ENCODE measurements around the gene LNPEP. TPM values are rescaled to one million over a fixed set of nuclear protein-coding genes. Genes with fewer than 3 reads are reported as not detected.
"Not testable (repeated sequence)": the region's sequence is repeated elsewhere in the genome, so short reads cannot be mapped to it uniquely, and the experiment has no call there.

LNPEP gene
- total RNA-seq, 1 experiment from 2014 or later = 37.6 TPM

DNA sequence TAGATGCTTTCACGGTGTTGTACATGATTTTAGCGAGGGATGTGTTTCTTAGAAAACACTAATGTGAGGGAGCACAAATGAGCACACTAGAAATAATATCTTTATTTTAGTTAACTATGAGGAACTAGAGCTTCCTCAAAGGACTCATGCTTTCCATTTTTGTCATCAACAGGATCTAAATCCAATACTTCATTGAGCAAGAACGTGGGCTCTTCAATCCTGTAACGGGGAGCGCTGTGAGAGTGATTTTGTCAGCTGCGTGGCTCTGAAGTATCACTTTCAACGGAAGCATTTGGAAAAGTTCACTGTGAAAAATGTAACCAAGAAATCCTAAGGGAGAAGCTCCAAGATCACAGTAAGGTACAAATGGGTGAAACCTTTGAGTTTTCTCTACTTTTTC, 113.3 kb downstream of the LNPEP start:
- no peak for DNase-seq (ENCODE audit: low read depth)

DNA sequence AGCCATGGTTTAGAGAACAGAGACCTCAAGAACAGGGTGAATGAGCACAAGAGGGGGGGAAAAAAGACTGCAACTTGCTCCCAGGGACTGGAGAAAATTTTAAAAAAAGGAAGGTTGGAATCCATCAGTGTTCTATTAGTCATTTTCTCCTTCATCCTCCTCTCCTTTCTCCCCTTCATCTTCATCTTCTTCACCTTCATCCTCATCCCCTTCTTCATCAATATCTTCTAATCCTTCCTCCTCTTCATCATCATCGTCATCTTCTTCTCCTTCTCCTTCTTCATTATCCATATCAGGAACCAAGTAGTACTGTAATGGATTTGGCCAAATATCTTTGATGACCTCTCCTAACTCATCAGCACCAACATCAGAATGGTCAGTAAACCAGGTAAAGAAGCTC, 120.4 kb downstream of the LNPEP start:
- no peak for DNase-seq (ENCODE audit: low read depth)

DNA sequence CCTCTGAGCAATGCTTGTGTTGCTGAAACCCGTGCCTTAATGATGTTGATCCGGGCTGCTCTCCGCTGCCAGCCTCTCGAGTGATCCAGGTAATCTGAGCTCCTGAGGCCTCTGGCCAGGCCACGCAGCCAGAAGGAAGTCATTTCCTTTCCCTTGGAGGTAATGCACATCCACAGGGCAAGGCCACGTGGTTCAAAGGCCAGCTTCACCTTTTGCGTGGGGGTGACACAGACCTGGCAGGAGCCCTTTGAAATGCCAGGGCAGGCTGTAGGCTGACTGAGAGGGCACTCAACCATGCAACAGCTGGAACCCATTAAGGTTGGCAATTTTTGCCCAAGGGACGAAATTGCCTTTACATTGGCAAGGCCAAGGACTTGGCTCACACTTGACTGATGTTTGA, 126.2 kb downstream of the LNPEP start:
- no peak for DNase-seq (ENCODE audit: low read depth)

DNA sequence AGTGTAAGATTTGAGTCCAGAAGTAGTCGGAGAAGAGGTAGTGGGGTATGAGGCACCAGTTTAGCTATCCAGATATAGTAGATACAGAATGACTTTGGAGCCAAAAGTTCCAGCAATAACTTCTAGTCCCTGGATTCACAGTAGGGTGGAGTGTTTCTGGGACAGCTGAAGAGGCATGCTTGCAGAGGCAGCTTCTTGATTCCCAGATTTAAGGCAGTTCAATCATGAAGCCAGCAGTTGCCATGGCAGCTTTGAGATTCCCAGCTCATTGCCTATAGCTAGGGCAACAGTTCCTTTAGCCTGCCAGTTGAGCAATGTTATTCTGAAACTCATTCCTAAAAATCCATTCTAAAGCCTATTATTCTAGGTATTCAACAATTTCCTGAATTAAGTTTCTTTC, 127.4 kb downstream of the LNPEP start:
- no peak for DNase-seq (ENCODE audit: low read depth)

DNA sequence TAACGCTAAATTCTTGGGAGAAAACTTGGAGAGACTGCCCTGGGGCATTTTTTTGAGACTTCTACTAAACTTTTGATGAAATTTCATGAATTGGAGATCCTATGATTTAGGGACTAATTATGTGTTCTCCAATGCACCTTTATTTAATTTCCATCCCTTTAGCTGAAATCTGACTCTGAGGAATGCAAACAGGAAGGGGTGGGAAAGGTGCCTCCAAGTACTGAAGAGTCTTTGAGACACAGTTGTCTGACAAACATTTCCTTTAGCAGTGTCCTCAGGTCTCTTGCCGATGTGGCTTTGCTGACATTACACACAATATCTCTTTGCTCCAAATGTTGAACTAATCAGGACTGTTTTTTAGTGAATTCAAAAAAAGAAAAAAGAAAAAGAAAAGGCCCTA, 129.6 kb downstream of the LNPEP start:
- DNase-seq (ENCODE audit: low read depth) = no peak

DNA sequence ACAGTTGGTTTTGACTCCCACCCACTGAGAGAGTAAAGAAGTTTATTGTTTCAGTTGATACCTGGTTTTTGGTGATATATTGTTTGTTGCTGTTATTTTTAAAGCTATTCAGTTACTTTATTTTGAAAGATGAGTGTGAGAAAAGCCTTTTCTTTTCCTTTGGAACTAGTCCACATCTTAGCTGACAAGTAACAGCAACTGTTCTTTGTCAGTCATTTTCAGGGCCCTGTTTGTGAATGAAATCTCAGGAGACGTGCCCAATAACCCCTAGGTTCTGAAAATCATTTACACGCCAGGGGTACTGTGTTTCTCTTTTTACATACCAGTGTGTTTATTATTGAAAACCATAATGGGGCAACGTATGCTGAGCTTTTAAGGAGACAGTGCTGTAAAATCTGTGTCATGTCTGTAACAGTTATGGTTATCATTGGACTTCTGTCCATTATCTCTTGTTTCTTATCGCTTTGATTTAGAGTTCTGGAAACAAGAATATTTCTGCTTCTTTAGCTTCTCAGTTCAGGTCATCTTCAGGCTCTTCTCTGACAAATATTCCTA, 131.5 kb downstream of the LNPEP start:
- no peak for DNase-seq (ENCODE audit: low read depth)

DNA sequence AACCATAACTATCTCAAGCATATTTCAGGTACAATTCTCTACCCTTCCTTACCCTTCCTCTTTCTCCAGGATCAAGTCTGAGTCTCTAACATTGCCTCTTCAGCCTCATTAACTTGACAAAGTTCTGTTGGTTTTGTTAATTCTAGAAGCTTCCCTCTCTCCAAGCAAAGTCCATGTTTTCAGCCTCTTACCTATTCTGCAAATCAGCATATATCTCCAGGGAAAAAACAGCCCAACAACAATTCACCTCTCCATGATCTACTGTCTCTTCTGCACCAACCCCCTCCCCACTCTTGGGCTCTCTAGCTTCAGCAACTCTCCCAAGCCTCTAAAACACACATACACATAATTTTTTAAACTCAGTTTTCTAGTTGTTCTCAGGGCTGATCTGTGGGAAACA, 134.4 kb downstream of the LNPEP start:
- no peak for DNase-seq (ENCODE audit: low read depth)

DNA sequence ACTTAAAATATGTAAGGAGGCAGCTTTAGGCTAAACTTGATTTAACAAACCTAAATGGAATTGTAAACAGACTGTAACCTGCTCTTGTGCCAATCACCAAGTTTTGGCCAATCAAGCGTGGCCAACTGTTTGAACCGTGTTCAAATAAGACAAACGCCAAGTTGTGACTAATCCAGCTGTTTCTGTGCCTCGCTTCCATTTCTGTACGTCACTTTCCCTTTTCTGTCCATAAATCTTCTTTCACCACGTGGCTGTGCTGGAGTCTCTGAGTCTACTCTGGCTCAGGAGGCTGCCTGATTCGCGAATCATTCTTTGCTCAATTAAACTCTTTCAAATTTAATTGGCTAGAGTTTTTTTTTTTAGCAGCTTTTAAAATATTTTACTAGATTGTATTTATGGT, 135.2 kb downstream of the LNPEP start:
- DNase-seq (ENCODE audit: low read depth) = peak; percentile 86

DNA sequence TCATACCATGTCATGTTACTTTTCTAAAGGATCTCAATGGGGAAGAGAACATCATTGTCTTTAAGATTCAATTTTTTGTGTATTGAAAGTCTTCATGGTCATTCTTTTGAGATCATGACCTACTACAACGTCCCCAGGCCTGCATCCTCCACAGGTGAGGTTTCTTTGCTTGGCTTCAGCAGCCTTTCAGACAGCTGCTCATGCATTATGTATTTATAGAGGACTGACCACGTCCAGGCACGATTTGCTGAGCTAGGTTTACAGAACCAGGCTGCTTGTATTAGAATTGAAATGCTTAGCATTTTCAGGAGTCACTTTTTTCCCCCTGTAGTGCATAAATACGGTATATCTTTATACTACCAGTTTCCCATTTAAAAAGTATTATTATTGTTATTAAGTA, 136.1 kb downstream of the LNPEP start:
- DNase-seq (ENCODE audit: low read depth) = no peak

DNA sequence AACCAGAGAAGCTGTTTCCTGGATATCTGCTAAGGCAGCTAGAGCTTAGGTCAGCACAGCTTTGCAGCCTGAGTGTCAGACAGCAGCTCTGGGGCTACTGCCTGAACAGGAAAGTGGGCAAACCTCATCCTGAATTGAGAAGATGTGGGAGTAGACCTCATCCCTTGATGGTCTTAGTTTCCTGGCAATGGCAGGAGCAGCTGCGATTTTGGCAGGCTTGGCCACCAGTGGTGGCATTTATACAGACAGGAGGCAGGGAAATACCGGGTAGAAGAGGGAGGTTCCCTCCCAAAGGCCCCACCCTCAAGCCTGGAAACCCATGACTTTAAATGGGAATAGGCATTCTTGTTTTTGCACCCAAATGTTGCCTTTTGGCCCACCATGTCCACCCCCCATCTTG, 136.8 kb downstream of the LNPEP start:
- DNase-seq (ENCODE audit: low read depth) = no peak

DNA sequence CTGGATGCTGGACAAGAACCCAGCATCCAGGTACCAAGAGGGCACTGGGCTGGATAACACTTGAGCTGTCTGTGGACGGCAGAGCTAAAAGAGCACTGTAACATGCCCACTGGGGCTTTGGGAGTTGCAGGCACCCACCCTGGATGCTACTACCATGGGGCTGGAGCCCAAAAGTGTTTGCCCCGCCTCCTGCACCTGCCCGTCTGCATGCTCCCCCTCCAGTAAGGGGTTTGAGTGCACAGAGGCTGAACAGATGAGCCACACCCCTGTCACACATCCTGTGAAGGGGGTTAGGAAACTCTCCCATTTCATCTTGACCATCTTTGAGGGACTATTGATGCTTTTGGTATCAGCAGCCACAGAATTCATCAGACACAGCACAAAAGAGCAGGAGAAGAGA, 137.5 kb downstream of the LNPEP start:
- no peak for DNase-seq (ENCODE audit: low read depth)

DNA sequence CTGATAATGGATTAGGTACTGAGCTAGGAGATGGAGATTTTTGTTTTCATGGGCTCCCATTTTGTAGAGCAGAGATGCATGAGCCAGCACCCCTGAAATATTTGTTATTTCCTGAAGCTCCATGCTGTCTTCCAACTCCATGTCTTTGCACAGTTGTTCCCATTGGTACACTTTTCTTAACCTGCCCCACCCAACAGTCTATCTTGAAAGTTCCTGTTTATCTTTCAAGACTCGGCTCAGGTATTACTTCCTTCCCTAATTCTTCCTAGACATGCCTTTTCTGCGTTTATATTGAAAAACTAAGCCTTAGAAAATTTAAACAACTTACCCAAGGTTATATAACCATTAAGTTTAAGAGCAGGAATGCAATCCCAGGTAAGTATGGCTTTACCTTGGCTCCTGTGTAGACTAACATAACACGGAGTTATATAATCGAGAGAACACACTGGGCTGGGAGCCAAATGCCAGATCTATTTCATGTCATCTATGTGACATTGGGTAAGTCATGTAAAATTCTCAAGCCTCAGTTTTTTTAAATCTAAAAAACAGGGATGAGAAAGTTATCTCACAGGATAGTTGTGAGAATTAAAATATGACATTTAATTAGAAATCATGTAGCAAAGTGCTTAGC, 139.1 kb downstream of the LNPEP start:
- no peak for DNase-seq (ENCODE audit: low read depth)

DNA sequence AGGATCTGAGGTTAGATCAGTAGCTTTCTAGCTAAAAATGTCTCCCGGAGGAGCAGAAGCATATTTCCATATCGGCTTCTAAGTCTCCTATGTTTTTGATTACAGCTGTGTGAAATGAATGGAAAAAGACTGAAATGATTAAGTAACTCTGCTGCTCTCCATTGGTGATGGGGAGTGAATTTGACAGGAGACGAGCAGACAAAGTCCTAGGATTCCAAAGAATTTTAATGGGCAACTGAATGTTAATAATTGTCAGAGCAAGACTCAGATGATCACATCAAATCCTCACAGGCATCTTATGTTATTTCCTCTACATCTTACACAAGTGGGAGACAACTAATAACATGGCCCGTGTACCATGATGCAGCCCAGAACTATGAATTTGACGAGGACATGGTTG, 139.8 kb downstream of the LNPEP start:
- DNase-seq (ENCODE audit: low read depth) = no peak

DNA sequence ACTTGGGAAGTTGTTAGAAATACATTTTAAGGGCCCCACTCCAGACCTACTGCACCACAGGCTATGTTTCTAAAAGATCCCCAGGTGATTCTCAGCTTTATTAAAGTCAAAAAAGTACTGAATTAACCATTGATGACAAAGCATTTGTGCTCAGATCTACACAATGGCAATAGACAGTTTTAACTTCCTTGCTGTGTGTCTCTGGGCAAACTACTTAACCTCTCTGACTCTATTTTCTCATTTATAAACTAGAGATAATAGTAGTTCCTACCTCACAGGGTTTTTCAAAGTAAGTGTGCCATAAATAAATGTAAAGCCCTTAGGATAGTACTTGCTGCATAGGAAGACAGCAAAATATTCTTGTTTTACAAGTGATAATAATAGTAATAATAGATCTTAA, 140.2 kb downstream of the LNPEP start:
- no peak for DNase-seq (ENCODE audit: low read depth)

DNA sequence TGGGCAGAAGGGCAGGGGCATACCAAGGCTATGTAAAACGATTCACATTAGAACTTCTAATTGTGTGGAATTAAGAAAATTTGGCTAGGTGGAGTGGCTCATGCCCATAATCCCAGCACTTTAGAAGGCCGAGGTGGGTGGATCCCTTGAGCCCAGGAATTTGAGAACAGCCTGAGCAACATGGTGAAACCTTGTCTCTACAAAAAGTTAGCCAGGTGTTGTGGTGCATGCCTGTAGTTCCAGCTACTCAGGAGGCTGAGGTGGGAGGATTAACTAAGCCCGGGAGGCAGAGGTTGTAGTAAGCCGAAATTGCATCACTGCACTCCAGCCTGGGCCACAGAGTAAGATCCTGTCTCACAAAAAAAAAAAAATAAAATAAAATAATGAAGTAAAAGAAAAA, 141.4 kb downstream of the LNPEP start:
- no peak for DNase-seq (ENCODE audit: low read depth)

DNA sequence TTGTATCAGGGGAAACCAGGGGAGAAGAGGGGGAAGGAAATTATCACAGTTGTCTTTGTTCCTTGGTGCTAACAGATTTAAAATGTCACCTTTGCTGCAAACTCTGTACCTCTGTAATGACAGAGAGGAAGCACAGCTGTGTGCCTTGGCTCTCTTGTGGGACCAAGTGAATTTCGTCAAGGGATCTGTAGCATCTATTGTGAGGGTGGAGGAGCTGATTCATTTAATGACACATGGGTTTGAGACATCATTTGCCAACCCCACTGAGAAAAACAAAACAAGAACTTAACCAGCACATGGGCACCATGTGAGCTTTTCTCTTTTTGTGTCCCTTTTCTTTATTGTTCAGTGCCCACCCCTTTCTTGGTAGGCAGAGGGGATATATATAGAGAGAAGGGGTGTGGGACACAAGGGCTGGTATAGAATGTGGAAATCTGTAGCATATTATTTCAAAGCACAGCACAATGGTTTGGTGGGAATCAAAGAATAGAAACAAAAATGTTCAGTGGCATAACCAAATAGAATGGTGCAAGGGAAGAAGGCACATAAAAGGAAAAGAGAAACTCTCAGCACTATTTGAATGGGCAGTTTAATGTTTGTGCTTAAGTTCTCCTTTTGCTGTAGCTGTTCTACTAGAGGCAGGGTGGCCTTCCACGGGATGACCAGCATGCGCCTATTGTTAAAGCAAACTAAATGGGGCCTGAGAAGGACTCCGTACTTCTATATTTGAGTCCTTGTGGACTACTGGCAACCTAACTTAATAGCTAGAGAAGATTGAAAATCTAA, 143.3 kb downstream of the LNPEP start:
- DNase-seq (ENCODE audit: low read depth) = no peak

DNA sequence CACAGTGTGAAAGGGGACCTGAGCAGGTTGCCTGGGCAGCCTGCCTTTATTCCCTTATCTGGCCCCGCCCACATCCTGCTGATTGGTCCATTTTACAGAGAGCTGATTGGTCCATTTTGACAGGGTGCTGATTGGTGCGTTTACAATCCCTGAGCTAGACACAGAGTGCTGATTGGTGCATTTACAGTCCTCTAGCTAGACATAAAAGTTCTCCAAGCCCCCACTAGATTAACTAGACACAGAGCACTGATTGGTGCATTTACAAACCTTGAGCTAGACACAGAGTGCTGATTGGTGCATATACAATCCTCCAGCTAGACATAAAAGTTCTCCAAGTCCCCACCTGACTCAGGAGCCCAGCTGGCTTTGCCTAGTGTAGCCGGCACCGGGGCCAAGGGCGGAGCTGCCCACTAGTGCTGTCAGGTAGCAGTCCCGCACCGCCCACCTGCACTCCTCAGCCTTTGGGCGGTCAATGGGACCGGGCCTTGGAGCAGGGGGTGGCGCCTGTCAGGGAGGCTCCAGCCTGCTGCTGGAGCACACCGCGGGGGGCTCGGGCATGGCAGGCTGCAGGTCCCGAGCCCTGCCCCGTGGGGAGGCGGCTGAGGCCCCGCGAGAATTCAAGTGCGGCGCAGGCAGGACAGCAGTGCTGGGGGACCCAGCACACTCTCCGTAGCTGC, 149.0 kb downstream of the LNPEP start:
- DNase-seq (ENCODE audit: low read depth) = not testable (repeated sequence)

DNA sequence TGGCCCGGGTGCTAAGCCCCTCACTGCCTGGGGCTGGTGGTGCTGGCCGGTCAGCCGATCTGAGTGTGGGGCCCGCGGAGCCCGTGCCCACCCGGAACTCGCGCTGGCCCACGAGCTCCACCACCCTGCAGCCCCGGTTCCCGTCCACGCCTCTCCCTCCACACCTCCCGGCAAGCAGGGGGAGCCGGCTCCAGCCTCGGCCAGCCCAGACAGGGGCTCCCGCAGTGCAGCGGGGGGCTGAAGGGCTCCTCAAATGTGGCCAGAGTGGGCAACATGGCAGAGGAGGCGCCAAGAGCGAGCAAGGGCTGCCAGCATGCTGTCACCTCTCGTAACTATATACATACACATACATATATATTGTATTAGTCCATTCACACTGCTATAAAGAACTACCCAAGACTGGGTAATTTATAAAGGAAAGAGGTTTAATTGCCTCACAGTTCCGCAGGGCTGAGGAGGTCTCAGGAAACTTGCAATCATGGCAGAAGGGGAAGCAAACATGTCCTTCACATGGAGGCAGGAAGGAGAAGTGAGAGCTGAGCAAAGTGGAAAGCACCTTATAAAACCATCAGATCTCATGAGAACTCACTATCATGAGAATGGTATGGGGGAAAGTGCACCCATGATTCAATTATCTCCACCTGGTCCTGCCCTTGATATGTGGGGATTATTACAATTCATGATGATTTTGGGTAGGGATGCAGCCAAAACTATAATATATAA, 149.7 kb downstream of the LNPEP start:
- DNase-seq (ENCODE audit: low read depth) = no peak
